Activated B cell treated with CpG ODN at 0.5 μM for 24 hours (primary cell): Measurements from ENCODE around the gene FARP1. TPM values are rescaled to one million over a fixed set of nuclear protein-coding genes. Genes with fewer than 3 reads are reported as not detected.

Experiments used
- ATAC-seq: fragments of 200-7000 bp; cut with Tn5 transposase; one replicate; pipeline ENCODE4 v1.10.0; 2021; ENCODE audit warnings: low read depth, mild to moderate bottlenecking, moderate library complexity
- CTCF ChIA-PET: fragments of 350-600 bp; sonication (Branson Sonifier 250); formaldehyde crosslinking; loops from one replicate; lab custom pipeline; 2021; ENCODE audit warnings: antibody characterized with exemption; lab: Charles Lee
- POLR2A ChIA-PET: fragments of 350-600 bp; sonication (Branson Sonifier 250); formaldehyde crosslinking; loops from one replicate; lab custom pipeline; 2021; ENCODE audit warnings: antibody characterized with exemption; lab: Charles Lee
- DNase-seq: peaks from one replicate; pipeline ENCODE4 v3.0.0; 2022
- H3K27ac Mint-ChIP-seq: one replicate; pipeline ENCODE4 v1.8.0; 2020; ENCODE audit warnings: mixed read lengths
- H3K27me3 Mint-ChIP-seq: one replicate; pipeline ENCODE4 v1.8.0; 2021; ENCODE audit warnings: mixed read lengths
- H3K36me3 Mint-ChIP-seq: one replicate; pipeline ENCODE4 v1.8.0; 2021; ENCODE audit warnings: low read depth, mixed read lengths
- H3K4me1 Mint-ChIP-seq: one replicate; pipeline ENCODE4 v1.8.0; 2021; ENCODE audit warnings: mixed read lengths
- H3K4me3 Mint-ChIP-seq: one replicate; pipeline ENCODE4 v1.8.0; 2020; ENCODE audit warnings: mild to moderate bottlenecking, mixed read lengths
- H3K9me3 Mint-ChIP-seq: one replicate; pipeline ENCODE4 v1.8.0; 2020; ENCODE audit warnings: mixed read lengths
- intact Hi-C: fragments of 100-400 bp; cut with micrococcal nuclease; formaldehyde crosslinking; loops from one replicate; pipeline ENCODE4 v1.15.1; 2024
- total RNA-seq: library from RNA; stranded (reverse); gene quantifications from 2 replicates; pipeline ENCODE4 v1.2.3, GENCODE V29; 2022
- TF ChIP-seq, protein P1 (sequence below): fragments of 200-600 bp; IDR thresholded peaks from one replicate; pipeline ENCODE4 v1.8.0; 2022; ENCODE audit warnings: antibody characterized with exemption, mild to moderate bottlenecking

The FARP1 gene
- total RNA-seq, 1 donor from 2014 or later: 2.1 TPM

- POLR2A ChIA-PET: interaction anchor here (1.3 to 1.5 kb wide), 2 partner anchors 14 to 88 kb away, joined by 4 to 8 read pairs; partner anchors contain the start of gene STK24
- intact Hi-C loops: loop anchor here (2.0 to 5.0 kb wide), 2 partner anchors 15 to 42 kb away; no protein-coding TSS in a partner anchor
- Mint-ChIP-seq H3K4me3 (no peak overlapping the region), H3K9me3 (no peaks in the 10 kb centered on the region), H3K4me1 (peaks cover 83% of the 10 kb centered on the region), H3K27ac (peak overlapping the region; percentile 60), H3K36me3 (peaks cover 17% of the 10 kb centered on the region), H3K27me3 (no peaks in the 10 kb centered on the region)
- TF ChIP-seq, protein P1, sequence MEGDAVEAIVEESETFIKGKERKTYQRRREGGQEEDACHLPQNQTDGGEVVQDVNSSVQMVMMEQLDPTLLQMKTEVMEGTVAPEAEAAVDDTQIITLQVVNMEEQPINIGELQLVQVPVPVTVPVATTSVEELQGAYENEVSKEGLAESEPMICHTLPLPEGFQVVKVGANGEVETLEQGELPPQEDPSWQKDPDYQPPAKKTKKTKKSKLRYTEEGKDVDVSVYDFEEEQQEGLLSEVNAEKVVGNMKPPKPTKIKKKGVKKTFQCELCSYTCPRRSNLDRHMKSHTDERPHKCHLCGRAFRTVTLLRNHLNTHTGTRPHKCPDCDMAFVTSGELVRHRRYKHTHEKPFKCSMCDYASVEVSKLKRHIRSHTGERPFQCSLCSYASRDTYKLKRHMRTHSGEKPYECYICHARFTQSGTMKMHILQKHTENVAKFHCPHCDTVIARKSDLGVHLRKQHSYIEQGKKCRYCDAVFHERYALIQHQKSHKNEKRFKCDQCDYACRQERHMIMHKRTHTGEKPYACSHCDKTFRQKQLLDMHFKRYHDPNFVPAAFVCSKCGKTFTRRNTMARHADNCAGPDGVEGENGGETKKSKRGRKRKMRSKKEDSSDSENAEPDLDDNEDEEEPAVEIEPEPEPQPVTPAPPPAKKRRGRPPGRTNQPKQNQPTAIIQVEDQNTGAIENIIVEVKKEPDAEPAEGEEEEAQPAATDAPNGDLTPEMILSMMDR: no peak
- no peak for DNase-seq
- CTCF ChIA-PET: interaction anchor here (2.5 kb wide), 1 partner anchor 44 kb away, joined by 9 read pairs; no protein-coding TSS in a partner anchor
- ATAC-seq: no peak
Observed at GRCh38 chr13:98489446-98490194, 346.7 kb downstream of the FARP1 start.

- Mint-ChIP-seq H3K9me3 (no peaks in the 10 kb centered on the region), H3K27ac (peak overlapping the region; percentile 18), H3K36me3 (peaks cover 20% of the 10 kb centered on the region), H3K27me3 (no peaks in the 10 kb centered on the region), H3K4me1 (peaks cover 79% of the 10 kb centered on the region), H3K4me3 (no peak overlapping the region)
- ChIA-PET CTCF (no interaction called here), POLR2A (no interaction called here)
- DNase-seq (no peak), ATAC-seq (no peak)
- TF ChIP-seq, protein P1: no peak
- intact Hi-C loops: no loop called here
Observed at GRCh38 chr13:98490195-98490836, 347.4 kb downstream of the FARP1 start.

GRCh38 chr13:98490866-98491265 lies 348.0 kb downstream of the FARP1 start:
- ChIA-PET CTCF (no interaction called here), POLR2A (no interaction called here)
- peaks cover 20% of the 10 kb centered on the region for H3K36me3 Mint-ChIP-seq
- ATAC-seq (no peak), DNase-seq (no peak)
- intact Hi-C loops: no loop called here
- TF ChIP-seq, protein P1: no peak
- peak overlapping the region; percentile 18 for H3K27ac Mint-ChIP-seq
- peaks cover 76% of the 10 kb centered on the region for H3K4me1 Mint-ChIP-seq
- H3K9me3 Mint-ChIP-seq: no peaks in the 10 kb centered on the region
- no peak overlapping the region for H3K4me3 Mint-ChIP-seq
- H3K27me3 Mint-ChIP-seq: no peaks in the 10 kb centered on the region

DNA sequence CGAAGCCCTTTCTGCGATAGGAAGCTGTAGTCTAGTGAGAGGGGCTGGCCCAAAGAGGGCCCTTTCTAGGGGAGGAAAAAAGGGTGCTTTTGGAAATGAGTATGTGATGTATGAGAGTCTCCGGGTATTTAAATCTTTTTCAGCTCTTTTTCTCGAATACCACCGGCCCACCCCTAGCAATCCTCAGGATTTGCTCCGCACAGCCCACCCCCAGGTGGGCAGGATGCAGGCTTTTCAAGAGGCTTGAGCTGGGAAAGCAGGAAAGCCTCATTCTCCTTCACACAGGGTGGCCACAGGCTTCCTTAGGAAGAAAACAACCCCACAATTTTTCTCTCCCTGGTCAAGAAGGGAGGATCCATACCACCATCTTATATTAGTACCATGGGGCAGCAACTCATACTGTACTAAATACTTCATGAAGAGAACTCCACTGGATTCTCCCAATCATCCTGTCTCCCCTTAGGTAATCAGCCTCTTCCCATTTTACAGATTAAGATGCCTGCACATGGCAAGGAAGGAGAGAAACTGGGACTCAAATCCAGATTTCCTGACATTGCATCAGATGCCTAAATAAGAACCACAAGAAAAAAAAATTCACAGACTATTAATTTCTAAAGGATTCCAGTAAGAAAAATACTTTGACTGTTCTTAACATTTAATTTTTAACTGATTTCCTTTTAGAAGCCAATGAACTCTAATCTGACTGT lies 349.6 kb downstream of the FARP1 start:
- Mint-ChIP-seq H3K4me1 (peaks cover 74% of the 10 kb centered on the region), H3K36me3 (peaks cover 27% of the 10 kb centered on the region), H3K27me3 (no peaks in the 10 kb centered on the region), H3K27ac (no peak overlapping the region), H3K9me3 (no peaks in the 10 kb centered on the region), H3K4me3 (no peak overlapping the region)
- intact Hi-C loops: no loop called here
- ChIA-PET POLR2A (no interaction called here), CTCF (no interaction called here)
- TF ChIP-seq, protein P1: no peak
- ATAC-seq: no peak
- DNase-seq: no peak
